T-cell (primary cell): ENCODE results near the gene CUEDC1. TPM values are rescaled to one million over a fixed set of nuclear protein-coding genes. Genes with fewer than 3 reads are reported as not detected.

Source experiments
- ATAC-seq, 4 experiments: fragments of 200-7000 bp in 3 of 4; fragments of 150-1000 bp in 1 of 4; cut with Tn5 transposase; replicated peaks in 1 of 4; 1 replicate in 3 of 4; 2 replicates in 1 of 4; pipeline ENCODE4 v1.10.0; 2021; ENCODE audit warnings: moderate library complexity in 3 of 4, mild to moderate bottlenecking in 2 of 4, moderate number of reproducible peaks in 1 of 4
- CTCF ChIA-PET, 2 donors: fragments of 300-600 bp; sonication (Branson Sonifier 250); formaldehyde crosslinking; loops; one replicate each; lab custom pipeline; 2022; ENCODE audit warnings: antibody characterized with exemption in 2 of 2; lab: Charles Lee
- POLR2A ChIA-PET, 2 donors: fragments of 300-600 bp; sonication (Branson Sonifier 250); formaldehyde crosslinking; loops; one replicate each; lab custom pipeline; 2022; ENCODE audit warnings: antibody characterized with exemption in 2 of 2; lab: Charles Lee
- DNase-seq, 35 experiments: peaks; one replicate each; pipeline versions ENCODE4 v3.0.0 to v3.0.0-alpha.2; 2013 to 2023
- H3K27ac ChIP-seq: one replicate; pipeline ENCODE4 v1.5.1; 2013; ENCODE audit warnings: low read length
- H3K27me3 ChIP-seq, 2 experiments: replicated peaks in 1 of 2; 1 replicate in 1 of 2; 2 replicates in 1 of 2; pipeline versions ENCODE4 v1.6.1 to v1.7.0; 2013; ENCODE audit warnings: low read length in 1 of 2, mixed read lengths in 1 of 2; ENCODE audit not compliant: control insufficient read depth in 2 of 2, insufficient read depth in 2 of 2; ENCODE audit errors: extremely low read depth in 1 of 2
- H3K36me3 ChIP-seq, 2 donors: 1 replicate in 1 of 2; 2 replicates in 1 of 2; pipeline versions ENCODE4 v1.6.1 to v1.7.0; 2013; ENCODE audit warnings: low read length in 1 of 2; ENCODE audit not compliant: control insufficient read depth in 2 of 2, insufficient read depth in 1 of 2; ENCODE audit errors: extremely low read depth in 1 of 2
- H3K4me1 ChIP-seq, 2 experiments: 1 replicate in 1 of 2; 2 replicates in 1 of 2; pipeline versions ENCODE4 v1.6.1 to v1.7.0; 2013; ENCODE audit warnings: low read length in 2 of 2, mixed read lengths in 1 of 2; ENCODE audit not compliant: insufficient read depth in 2 of 2, control insufficient read depth in 1 of 2; ENCODE audit errors: extremely low read depth in 1 of 2
- H3K4me3 ChIP-seq, 2 donors: 1 replicate in 1 of 2; 2 replicates in 1 of 2; pipeline versions ENCODE4 v1.5.1 to v1.7.0; 2013; ENCODE audit warnings: mild to moderate bottlenecking in 2 of 2, low read length in 1 of 2, moderate library complexity in 1 of 2; ENCODE audit not compliant: control insufficient read depth in 1 of 2; ENCODE audit errors: extremely low read depth in 1 of 2
- H3K9me3 ChIP-seq: 2 replicates; pipeline ENCODE4 v1.7.0; 2013
- H3K27ac Mint-ChIP-seq, 2 donors: one replicate each; pipeline ENCODE4 v1.8.0; 2020 to 2021; ENCODE audit warnings: mild to moderate bottlenecking in 2 of 2, mixed read lengths in 2 of 2
- H3K27me3 Mint-ChIP-seq, 2 donors: one replicate each; pipeline ENCODE4 v1.8.0; 2021 to 2022; ENCODE audit warnings: mixed read lengths in 2 of 2
- H3K36me3 Mint-ChIP-seq: one replicate; pipeline ENCODE4 v1.8.0; 2021; ENCODE audit warnings: mixed read lengths
- H3K4me1 Mint-ChIP-seq, 3 donors: one replicate each; pipeline ENCODE4 v1.8.0; 2020 to 2022; ENCODE audit warnings: mixed read lengths in 3 of 3, mild to moderate bottlenecking in 1 of 3
- H3K4me3 Mint-ChIP-seq, 3 donors: one replicate each; pipeline ENCODE4 v1.8.0; 2020 to 2022; ENCODE audit warnings: mild to moderate bottlenecking in 3 of 3, mixed read lengths in 3 of 3, moderate library complexity in 3 of 3
- H3K9me3 Mint-ChIP-seq, 3 donors: one replicate each; pipeline ENCODE4 v1.8.0; 2020 to 2022; ENCODE audit warnings: mixed read lengths in 3 of 3
- WGBS: methylation state at CpG from one replicate; pipeline ENCODE4 v1.1.5; 2013; ENCODE audit warnings: missing lambda C conversion rate; ENCODE audit not compliant: insufficient coverage; 5-methylcytosine and 5-hydroxymethylcytosine counted together
- total RNA-seq, 35 experiments: library from RNA in 6 of 35; stranded (reverse) in 6 of 35; fragments of 120-200 nt in 1 of 35; gene quantifications; one replicate each; pipeline versions ENCODE4 v1.2.1 to v1.2.4 and lab custom pipeline; 2013 to 2026

Gene CUEDC1
- total RNA-seq, 5 donors from 2014 or later (not counting 1 experiment from before 2014, with no cell fraction given), result 0.33 to 1.4 (median 0.74) TPM; not detected in 1

DNA sequence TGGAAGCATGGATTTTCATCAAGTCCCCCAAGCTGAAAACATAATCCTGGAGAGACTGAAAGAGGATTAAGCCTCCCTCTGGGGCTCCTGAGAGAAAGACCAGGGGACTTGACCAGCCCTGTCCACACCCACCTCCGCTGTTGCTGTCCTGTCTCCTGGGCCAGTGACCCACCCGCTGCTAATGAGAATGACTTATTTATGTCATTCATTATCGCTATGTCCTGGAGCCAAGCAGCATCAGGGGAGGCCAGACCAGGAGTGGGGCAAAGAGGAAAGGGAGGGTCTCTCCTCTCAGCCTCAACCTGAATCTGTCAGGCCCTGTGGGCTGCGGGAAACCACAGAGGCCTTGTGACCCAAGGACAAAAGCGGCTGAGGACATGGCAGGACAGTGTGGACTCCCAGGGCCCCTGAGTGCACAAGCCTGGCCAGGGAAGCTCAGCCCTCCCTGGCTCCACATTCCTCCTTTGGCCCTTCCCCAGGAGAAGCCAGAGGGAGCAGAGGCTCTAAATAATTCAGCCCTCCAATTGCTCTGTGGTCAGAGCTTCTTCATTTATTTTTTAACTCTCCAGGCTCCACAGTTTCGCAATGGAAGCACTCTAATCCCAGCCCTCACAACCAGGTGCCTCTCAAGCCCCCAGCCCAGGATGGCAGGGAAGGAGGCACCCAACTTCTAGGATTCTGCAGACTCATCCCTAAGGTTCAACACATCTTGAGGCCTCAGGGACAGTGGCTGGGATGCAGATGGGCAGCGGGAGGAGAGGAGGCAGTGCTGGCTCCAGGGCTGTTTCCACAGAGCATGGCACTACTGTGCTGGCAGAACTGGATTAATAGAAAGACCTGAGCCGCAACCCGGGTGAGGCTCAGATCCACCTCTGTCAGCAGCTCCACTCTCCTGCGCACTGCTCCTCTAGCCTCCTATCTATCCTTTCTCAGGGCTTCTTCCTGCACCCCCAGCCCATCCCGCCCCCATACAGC, 19.1 kb downstream of the CUEDC1 start:
- Mint-ChIP-seq H3K4me3 (no peak overlapping the region), H3K27ac (no peak overlapping the region), H3K9me3 (no peaks in the 10 kb centered on the region), H3K4me1 (peaks cover 7 to 11% (median 11%) of the 10 kb centered on the region in 3 donors), H3K36me3 (no peaks in the 10 kb centered on the region), H3K27me3 (peaks cover 4 to 15% of the 10 kb centered on the region in 2 donors)
- CTCF ChIA-PET, result interaction anchor here in 1 of 2 donors (0.6 kb wide), 1 partner anchor 81 kb away, joined by 6 read pairs; no protein-coding TSS in a partner anchor
- H3K27me3 ChIP-seq, result peaks cover 0 to 20% of the 10 kb centered on the region in 2 experiments
- peaks cover 0 to 6% of the 10 kb centered on the region in 2 experiments for H3K4me1 ChIP-seq
- H3K36me3 ChIP-seq, result no peaks in the 10 kb centered on the region
- POLR2A ChIA-PET, result no interaction called here
- 70% methylated on average over 8 of the region's 11 CpGs for WGBS
- no peak overlapping the region for H3K4me3 ChIP-seq
- no peak overlapping the region for H3K27ac ChIP-seq
- ATAC-seq (no peak), DNase-seq (no peak)
- no peaks in the 10 kb centered on the region for H3K9me3 ChIP-seq

DNA sequence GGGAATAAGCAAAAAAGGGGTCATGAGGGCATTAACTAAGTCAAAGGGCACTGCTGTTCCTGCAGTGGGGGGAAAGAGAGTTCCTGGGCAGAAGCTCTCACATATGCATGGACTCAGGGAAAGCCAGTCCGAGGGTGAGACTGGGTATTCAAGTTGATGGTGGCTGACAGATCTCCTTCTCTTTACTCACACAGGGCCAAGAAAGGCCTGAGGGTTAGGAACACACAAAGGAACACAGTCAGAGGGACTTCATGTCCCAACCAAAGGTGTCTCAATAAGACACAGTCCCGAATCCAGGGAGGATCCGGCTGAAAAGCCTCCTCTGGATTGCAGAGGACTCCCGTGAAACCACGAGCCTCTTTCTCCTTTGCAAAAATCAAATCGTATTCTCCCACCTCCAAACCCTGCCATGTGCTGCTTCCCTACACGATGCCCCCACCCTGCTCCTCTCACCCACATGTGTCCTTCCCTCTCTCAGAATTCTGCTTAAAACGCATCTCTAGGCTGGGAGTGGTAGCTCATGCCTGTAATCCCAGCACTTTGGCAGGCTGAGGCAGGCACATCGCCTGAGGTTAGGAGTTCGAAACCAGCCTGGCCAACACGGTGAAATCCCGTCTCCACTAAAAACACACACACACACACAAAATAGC, 23.6 kb downstream of the CUEDC1 start:
- H3K4me3 ChIP-seq, result no peak overlapping the region
- DNase-seq (no peak), ATAC-seq (no peak)
- Mint-ChIP-seq H3K27me3 (peaks cover 2 to 21% of the 10 kb centered on the region in 2 donors), H3K36me3 (no peaks in the 10 kb centered on the region), H3K9me3 (no peaks in the 10 kb centered on the region), H3K27ac (no peak overlapping the region), H3K4me1 (no peaks in the 10 kb centered on the region), H3K4me3 (no peak overlapping the region)
- H3K27ac ChIP-seq, result no peak overlapping the region
- WGBS, result 85% methylated on average over 7 of the region's 12 CpGs
- ChIA-PET POLR2A (no interaction called here), CTCF (interaction anchor here in 1 of 2 donors (0.7 kb wide), 1 partner anchor 97 kb away, joined by 5 read pairs; no protein-coding TSS in a partner anchor)
- H3K9me3 ChIP-seq, result no peaks in the 10 kb centered on the region
- H3K4me1 ChIP-seq, result no peaks in the 10 kb centered on the region
- H3K27me3 ChIP-seq, result peaks cover 0 to 28% of the 10 kb centered on the region in 2 experiments
- H3K36me3 ChIP-seq, result no peaks in the 10 kb centered on the region

DNA sequence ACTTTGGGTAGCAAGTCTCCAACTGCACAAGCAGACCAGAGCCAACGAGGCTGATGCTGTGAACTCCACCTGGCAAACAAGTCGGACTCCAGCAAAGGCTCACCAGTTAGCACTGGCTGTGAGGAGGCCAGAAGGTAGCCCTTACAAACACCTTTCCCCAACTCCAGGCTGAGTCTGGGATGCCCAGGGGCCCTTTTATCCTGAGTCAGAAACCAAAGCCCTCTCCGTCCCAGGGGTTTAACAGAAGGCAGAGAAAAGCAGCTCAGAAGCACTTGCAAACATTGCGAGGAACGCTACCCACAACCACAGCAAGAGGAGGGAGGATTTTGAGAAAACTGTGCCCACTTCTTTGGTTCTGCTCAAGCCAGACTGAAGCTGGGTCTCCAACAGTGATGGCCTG, 25.0 kb downstream of the CUEDC1 start:
- H3K27ac Mint-ChIP-seq, result no peak overlapping the region
- ChIA-PET CTCF (no interaction called here), POLR2A (no interaction called here)
- Histone ChIP-seq H3K4me3 (no peak overlapping the region), H3K9me3 (no peaks in the 10 kb centered on the region), H3K27me3 (peaks cover 0 to 37% of the 10 kb centered on the region in 2 experiments), H3K36me3 (no peaks in the 10 kb centered on the region), H3K4me1 (no peaks in the 10 kb centered on the region), H3K27ac (no peak overlapping the region)
- 100% methylated on average over 1 of the region's 5 CpGs for WGBS
- no peaks in the 10 kb centered on the region for H3K9me3 Mint-ChIP-seq
- DNase-seq (no peak), ATAC-seq (no peak)
- no peak overlapping the region for H3K4me3 Mint-ChIP-seq
- H3K27me3 Mint-ChIP-seq, result peaks cover 3 to 28% of the 10 kb centered on the region in 2 donors
- H3K36me3 Mint-ChIP-seq, result no peaks in the 10 kb centered on the region
- H3K4me1 Mint-ChIP-seq, result no peaks in the 10 kb centered on the region

DNA sequence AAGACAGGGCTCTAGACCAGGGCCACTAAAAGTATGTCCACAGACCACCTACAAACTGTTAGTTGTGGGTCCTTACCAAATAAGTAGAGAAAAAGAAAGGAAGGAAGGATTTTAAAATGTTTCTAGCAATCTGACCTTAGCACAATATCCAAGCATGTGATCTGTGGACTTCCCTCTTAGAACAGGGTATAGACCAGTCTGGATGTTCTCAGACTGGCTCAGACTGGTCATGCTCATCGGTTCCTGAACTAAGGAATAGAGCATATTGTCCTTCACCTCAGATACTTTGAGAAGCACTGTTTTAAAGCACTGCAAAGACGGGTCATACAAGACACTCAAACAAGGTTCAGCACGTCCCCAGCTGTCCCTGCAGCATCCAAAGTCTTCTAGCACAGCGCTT, 25.8 kb downstream of the CUEDC1 start:
- H3K36me3 ChIP-seq, result no peaks in the 10 kb centered on the region
- H3K27ac ChIP-seq, result no peak overlapping the region
- no peak for ATAC-seq
- peaks cover 0 to 38% of the 10 kb centered on the region in 2 experiments for H3K27me3 ChIP-seq
- H3K4me3 ChIP-seq, result no peak overlapping the region
- Mint-ChIP-seq H3K36me3 (no peaks in the 10 kb centered on the region), H3K27ac (no peak overlapping the region), H3K4me3 (no peak overlapping the region), H3K9me3 (no peaks in the 10 kb centered on the region), H3K27me3 (peaks cover 6 to 35% of the 10 kb centered on the region in 2 donors), H3K4me1 (no peaks in the 10 kb centered on the region)
- 47% methylated on average over 3 of the region's 4 CpGs for WGBS
- ChIA-PET POLR2A (interaction anchor here in 1 of 2 donors (0.7 kb wide), 1 partner anchor 291 kb away, joined by 4 read pairs; no protein-coding TSS in a partner anchor), CTCF (no interaction called here)
- no peak for DNase-seq
- no peaks in the 10 kb centered on the region for H3K4me1 ChIP-seq
- no peaks in the 10 kb centered on the region for H3K9me3 ChIP-seq

DNA sequence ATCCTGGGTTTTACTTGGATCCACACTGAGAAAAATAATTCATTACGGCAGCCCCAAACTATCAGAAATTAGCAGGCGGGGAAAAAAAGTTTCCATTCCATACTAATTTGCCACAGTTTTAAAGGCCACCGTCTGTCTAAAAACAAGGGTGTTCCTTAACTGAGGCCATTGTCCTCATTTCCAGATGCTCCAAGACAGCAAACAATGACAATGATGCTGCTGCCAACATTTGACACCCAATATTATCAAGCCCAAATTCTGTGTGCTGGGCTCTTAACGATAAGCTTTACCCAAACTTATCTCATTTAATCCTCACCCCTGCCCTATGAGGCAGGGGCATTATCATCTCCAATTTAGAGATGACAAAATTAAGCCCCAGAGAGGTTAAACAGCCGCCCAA, 26.3 kb downstream of the CUEDC1 start:
- 95% methylated on average over 4 of the region's 5 CpGs for WGBS
- no peaks in the 10 kb centered on the region for H3K36me3 Mint-ChIP-seq
- no peaks in the 10 kb centered on the region for H3K4me1 ChIP-seq
- H3K4me1 Mint-ChIP-seq, result no peaks in the 10 kb centered on the region
- H3K9me3 ChIP-seq, result no peaks in the 10 kb centered on the region
- no peaks in the 10 kb centered on the region for H3K36me3 ChIP-seq
- no peaks in the 10 kb centered on the region for H3K9me3 Mint-ChIP-seq
- DNase-seq, result no peak
- peaks cover 0 to 40% of the 10 kb centered on the region in 2 experiments for H3K27me3 ChIP-seq
- no peak overlapping the region for H3K27ac ChIP-seq
- H3K27me3 Mint-ChIP-seq, result peaks cover 6 to 35% of the 10 kb centered on the region in 2 donors
- ATAC-seq, result no peak
- ChIA-PET POLR2A (interaction anchor here in 1 of 2 donors (0.7 kb wide), 1 partner anchor 291 kb away, joined by 4 read pairs; no protein-coding TSS in a partner anchor), CTCF (interaction anchor here in 1 of 2 donors (0.6 kb wide), 1 partner anchor 747 kb away, joined by 3 read pairs; no protein-coding TSS in a partner anchor)
- no peak overlapping the region for H3K4me3 ChIP-seq
- no peak overlapping the region for H3K27ac Mint-ChIP-seq
- no peak overlapping the region for H3K4me3 Mint-ChIP-seq
